Natural killer cell (primary cell): Measurements from ENCODE around the gene DCAF16. TPM values are rescaled to one million over a fixed set of nuclear protein-coding genes. Genes with fewer than 3 reads are reported as not detected.

Source experiments
- ATAC-seq, 3 donors: fragments of 150-1000 bp in 2 of 3; fragments of 200-7000 bp in 1 of 3; cut with Tn5 transposase; 1 replicate in 1 of 3; 2 replicates in 2 of 3; pipeline ENCODE4 v1.10.0; 2021; ENCODE audit warnings: mild to moderate bottlenecking in 2 of 3, moderate library complexity in 2 of 3
- DNase-seq, 2 donors: peaks; one replicate each; pipeline versions ENCODE4 v3.0.0 to v3.0.0-alpha.2; 2013 to 2021; ENCODE audit warnings: mixed read lengths in 1 of 2
- H3K27ac ChIP-seq: one replicate; pipeline ENCODE4 v1.5.1; 2013; ENCODE audit warnings: mild to moderate bottlenecking, low read length
- H3K27me3 ChIP-seq: one replicate; pipeline ENCODE4 v1.6.1; 2013; ENCODE audit warnings: low read length; ENCODE audit not compliant: control insufficient read depth, insufficient read depth
- H3K36me3 ChIP-seq: one replicate; pipeline ENCODE4 v1.6.1; 2013; ENCODE audit warnings: low read length; ENCODE audit not compliant: control insufficient read depth, insufficient read depth
- H3K4me1 ChIP-seq: one replicate; pipeline ENCODE4 v1.6.1; 2013; ENCODE audit warnings: low read length; ENCODE audit not compliant: control insufficient read depth, insufficient read depth
- H3K4me3 ChIP-seq: one replicate; pipeline ENCODE4 v1.5.1; 2013; ENCODE audit warnings: low read length
- H3K9me3 ChIP-seq: one replicate; pipeline ENCODE4 v1.6.1; 2013; ENCODE audit warnings: low read length; ENCODE audit not compliant: control insufficient read depth, insufficient read depth
- H3K27ac Mint-ChIP-seq, 2 donors: one replicate each; pipeline ENCODE4 v1.8.0; 2022; ENCODE audit warnings: mild to moderate bottlenecking in 2 of 2, mixed read lengths in 2 of 2, moderate library complexity in 1 of 2
- H3K27me3 Mint-ChIP-seq, 2 donors: one replicate each; pipeline ENCODE4 v1.8.0; 2022; ENCODE audit warnings: low read depth in 2 of 2, mixed read lengths in 2 of 2
- H3K36me3 Mint-ChIP-seq: one replicate; pipeline ENCODE4 v1.8.0; 2022; ENCODE audit warnings: mixed read lengths
- H3K4me1 Mint-ChIP-seq, 2 donors: one replicate each; pipeline ENCODE4 v1.8.0; 2022; ENCODE audit warnings: mixed read lengths in 2 of 2
- H3K4me3 Mint-ChIP-seq: one replicate; pipeline ENCODE4 v1.8.0; 2022; ENCODE audit warnings: mild to moderate bottlenecking, moderate library complexity, mixed read lengths
- H3K9me3 Mint-ChIP-seq, 2 donors: one replicate each; pipeline ENCODE4 v1.8.0; 2022; ENCODE audit warnings: mixed read lengths in 2 of 2
- CTCF ChIP-seq: fragments of 200-600 bp; IDR thresholded peaks from one replicate; pipeline ENCODE4 v1.8.0; 2022; ENCODE audit warnings: antibody characterized with exemption
- WGBS: methylation state at CpG from one replicate; pipeline ENCODE4 v1.1.7; 2013; ENCODE audit warnings: missing lambda C conversion rate; ENCODE audit not compliant: insufficient coverage; 5-methylcytosine and 5-hydroxymethylcytosine counted together
- intact Hi-C: fragments of 100-400 bp; cut with micrococcal nuclease; formaldehyde crosslinking; loops from one replicate; pipeline ENCODE4 v1.14.2; 2022
- total RNA-seq, 4 donors: library from RNA; stranded (reverse); fragments of 120-200 nt in 1 of 4; gene quantifications; one replicate each; pipeline versions ENCODE4 v1.2.3 to v1.2.4, GENCODE V29; 2013 to 2022

The DCAF16 gene
- total RNA-seq, 3 donors from 2014 or later (not counting 1 experiment from before 2014, with no cell fraction given) = 73.9 to 93.8 (median 90.3) TPM

- no peak overlapping the region for H3K27ac ChIP-seq
- H3K4me1 Mint-ChIP-seq = peaks cover 5% of the 10 kb centered on the region in 2 donors
- no peaks in the 10 kb centered on the region for H3K36me3 Mint-ChIP-seq
- no peak overlapping the region for H3K27ac Mint-ChIP-seq
- ATAC-seq (no peak), DNase-seq (no peak)
- H3K36me3 ChIP-seq = no peaks in the 10 kb centered on the region
- H3K27me3 Mint-ChIP-seq = peaks cover 3 to 7% of the 10 kb centered on the region in 2 donors
- intact Hi-C loops = no loop called here
- 87% methylated on average over 6 of the region's 6 CpGs for WGBS
- H3K4me3 ChIP-seq = no peak overlapping the region
- H3K9me3 Mint-ChIP-seq = no peaks in the 10 kb centered on the region
- no peaks in the 10 kb centered on the region for H3K27me3 ChIP-seq
- H3K4me3 Mint-ChIP-seq = no peak overlapping the region
- TF ChIP-seq CTCF = no peak
- H3K9me3 ChIP-seq = no peaks in the 10 kb centered on the region
- H3K4me1 ChIP-seq = no peaks in the 10 kb centered on the region
These were observed 49.9 kb downstream of the DCAF16 start for GRCh38 chr4:17760626-17761025.

GRCh38 chr4:17758485-17758884 is 52.1 kb downstream of the DCAF16 start:
- peaks cover 13 to 17% of the 10 kb centered on the region in 2 donors for H3K27me3 Mint-ChIP-seq
- 80% methylated on average over 5 of the region's 5 CpGs for WGBS
- DNase-seq (no peak), ATAC-seq (no peak)
- no peaks in the 10 kb centered on the region for H3K36me3 Mint-ChIP-seq
- no peaks in the 10 kb centered on the region for H3K9me3 ChIP-seq
- intact Hi-C loops = no loop called here
- H3K4me1 ChIP-seq = no peaks in the 10 kb centered on the region
- no peak overlapping the region for H3K27ac Mint-ChIP-seq
- no peaks in the 10 kb centered on the region for H3K4me1 Mint-ChIP-seq
- H3K36me3 ChIP-seq = no peaks in the 10 kb centered on the region
- H3K27ac ChIP-seq = no peak overlapping the region
- no peak for TF ChIP-seq CTCF
- H3K4me3 Mint-ChIP-seq = no peak overlapping the region
- no peaks in the 10 kb centered on the region for H3K9me3 Mint-ChIP-seq
- H3K27me3 ChIP-seq = no peaks in the 10 kb centered on the region
- H3K4me3 ChIP-seq = no peak overlapping the region

GRCh38 chr4:17757621-17758020 is 52.9 kb downstream of the DCAF16 start:
- H3K36me3 Mint-ChIP-seq = no peaks in the 10 kb centered on the region
- intact Hi-C loops = no loop called here

More at GRCh38 chr4:17757621-17758020, 52.9 kb downstream of the DCAF16 start:
- ATAC-seq = no peak
- no peak overlapping the region for H3K4me3 ChIP-seq
- Mint-ChIP-seq H3K9me3 (no peaks in the 10 kb centered on the region), H3K27me3 (peaks cover 14 to 26% of the 10 kb centered on the region in 2 donors), H3K4me1 (no peaks in the 10 kb centered on the region), H3K27ac (no peak overlapping the region), H3K4me3 (no peak overlapping the region)
- H3K36me3 ChIP-seq = no peaks in the 10 kb centered on the region
- no peak overlapping the region for H3K27ac ChIP-seq
- TF ChIP-seq CTCF = no peak
- H3K4me1 ChIP-seq = no peaks in the 10 kb centered on the region
- WGBS = no CpG with 5 or more reads among the region's 1 CpG
- DNase-seq = no peak
- no peaks in the 10 kb centered on the region for H3K27me3 ChIP-seq
- no peaks in the 10 kb centered on the region for H3K9me3 ChIP-seq
